ENCODE measurements around the gene PRR30.

GRCh38 chr2:27125104-27125503, 14.1 kb downstream of the PRR30 start:
- no peak for TF ChIP-seq POLR2AphosphoS5 (IDR thresholded peaks at IDR 0.05)
- TF ChIP-seq POLR2A (IDR thresholded peaks at IDR 0.05): no peak
